WI38 (cell line): Measurements from ENCODE around the gene SALL2.

Source experiments
- H3K4me3 ChIP-seq: 2 replicates; pipeline ENCODE4 v1.5.1; 2011; ENCODE audit warnings: low read depth, mild to moderate bottlenecking, control low read depth, low read length
- TF ChIP-seq, protein P1 (sequence below): IDR thresholded peaks from 2 replicates; pipeline ENCODE4 v1.5.1; 2012; ENCODE audit warnings: low read depth, mild to moderate bottlenecking, control low read depth, low read length

Gene SALL2

DNA sequence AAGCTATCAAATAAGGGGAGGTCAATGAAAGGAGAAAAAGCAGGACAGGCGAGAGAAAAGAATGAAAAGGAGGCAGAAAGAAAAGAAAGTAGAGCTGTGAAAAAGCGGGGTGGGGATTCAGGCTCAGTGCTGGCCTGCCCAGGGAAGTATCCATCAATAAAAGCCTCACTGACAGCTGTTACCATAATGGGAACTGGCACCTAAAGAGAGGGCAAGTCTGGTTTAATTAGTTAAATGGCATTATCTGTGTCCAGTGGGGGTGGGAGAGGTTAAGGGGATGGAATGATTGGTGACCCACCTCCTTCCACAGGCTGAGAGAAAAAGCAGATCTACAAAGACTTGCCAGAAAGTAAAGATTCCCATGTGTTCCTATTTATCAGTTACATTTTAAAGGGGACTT, 7.4 kb downstream of the SALL2 start:
- TF ChIP-seq, protein P1, sequence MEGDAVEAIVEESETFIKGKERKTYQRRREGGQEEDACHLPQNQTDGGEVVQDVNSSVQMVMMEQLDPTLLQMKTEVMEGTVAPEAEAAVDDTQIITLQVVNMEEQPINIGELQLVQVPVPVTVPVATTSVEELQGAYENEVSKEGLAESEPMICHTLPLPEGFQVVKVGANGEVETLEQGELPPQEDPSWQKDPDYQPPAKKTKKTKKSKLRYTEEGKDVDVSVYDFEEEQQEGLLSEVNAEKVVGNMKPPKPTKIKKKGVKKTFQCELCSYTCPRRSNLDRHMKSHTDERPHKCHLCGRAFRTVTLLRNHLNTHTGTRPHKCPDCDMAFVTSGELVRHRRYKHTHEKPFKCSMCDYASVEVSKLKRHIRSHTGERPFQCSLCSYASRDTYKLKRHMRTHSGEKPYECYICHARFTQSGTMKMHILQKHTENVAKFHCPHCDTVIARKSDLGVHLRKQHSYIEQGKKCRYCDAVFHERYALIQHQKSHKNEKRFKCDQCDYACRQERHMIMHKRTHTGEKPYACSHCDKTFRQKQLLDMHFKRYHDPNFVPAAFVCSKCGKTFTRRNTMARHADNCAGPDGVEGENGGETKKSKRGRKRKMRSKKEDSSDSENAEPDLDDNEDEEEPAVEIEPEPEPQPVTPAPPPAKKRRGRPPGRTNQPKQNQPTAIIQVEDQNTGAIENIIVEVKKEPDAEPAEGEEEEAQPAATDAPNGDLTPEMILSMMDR = no peak
- no peak overlapping the region for H3K4me3 ChIP-seq

DNA sequence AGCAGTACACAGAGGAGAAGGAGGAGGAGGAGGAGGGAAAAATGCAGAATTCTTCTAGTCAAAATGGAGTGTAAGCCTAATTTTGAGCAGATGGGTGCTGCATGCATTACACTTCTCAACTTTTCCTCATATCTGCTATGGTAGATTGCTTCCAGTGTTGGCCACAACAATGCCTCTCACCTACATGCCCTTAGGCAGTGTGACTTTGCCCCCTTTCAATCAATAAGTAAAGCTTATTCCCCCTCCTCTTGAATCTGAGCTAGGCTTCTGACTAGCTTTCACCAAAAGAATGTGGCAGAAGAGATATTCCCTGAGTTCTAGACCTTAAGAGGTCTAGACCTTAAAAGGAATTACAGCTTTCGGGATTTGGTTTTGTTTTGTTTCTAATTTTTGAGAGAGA, 11.8 kb downstream of the SALL2 start:
- no peak overlapping the region for H3K4me3 ChIP-seq
- TF ChIP-seq, protein P1 = no peak

GRCh38 chr14:21510735-21511657, 15.2 kb downstream of the SALL2 start, which contains the start of gene METTL3:
Gene METTL3 (minus strand): TSS chr14:21511340. CDS start chr14:21511223, 117 bp downstream.
- TF ChIP-seq, protein P1 = no peak
- peak within 1 kb of the TSS; percentile 90 for H3K4me3 ChIP-seq

GRCh38 chr14:21509432-21510143, 16.6 kb downstream of the SALL2 start:
- H3K4me3 ChIP-seq = peak overlapping the region; percentile 90
- TF ChIP-seq, protein P1 = no peak

DNA sequence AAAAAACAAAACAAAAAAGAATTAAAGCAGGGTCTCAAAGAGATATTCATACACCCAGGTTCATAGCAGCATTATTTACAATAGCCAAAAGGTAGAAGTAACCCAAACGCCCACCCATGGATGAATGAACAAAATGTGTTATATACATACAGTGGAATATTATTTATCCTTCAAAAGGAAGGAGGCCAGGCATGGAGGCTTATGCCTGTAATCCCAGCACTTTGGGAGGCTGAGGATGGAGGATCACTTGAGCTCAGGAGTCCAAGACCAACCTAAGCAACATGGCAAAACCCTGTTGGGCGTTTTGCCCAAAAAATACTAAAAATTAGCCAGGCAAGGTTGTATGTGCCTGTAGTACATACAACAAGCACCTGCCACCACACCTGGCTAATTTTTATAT, 19.6 kb downstream of the SALL2 start:
- TF ChIP-seq, protein P1 = no peak
- H3K4me3 ChIP-seq = no peak overlapping the region

- TF ChIP-seq, protein P1 = no peak
- no peak overlapping the region for H3K4me3 ChIP-seq
Observed at GRCh38 chr14:21505012-21505553, 21.1 kb downstream of the SALL2 start.

- no peak overlapping the region for H3K4me3 ChIP-seq
- TF ChIP-seq, protein P1 = no peak
Observed at GRCh38 chr14:21503376-21503775, 22.8 kb downstream of the SALL2 start.
